Occipital lobe (tissue), 2 donors: Measurements from ENCODE around the gene DRP2. TPM values are rescaled to one million over a fixed set of nuclear protein-coding genes. Genes with fewer than 3 reads are reported as not detected.
"Not testable (repeated sequence)": the region's sequence is repeated elsewhere in the genome, so short reads cannot be mapped to it uniquely, and the experiment has no call there.

ENCODE experiments used
- DNase-seq: peaks from one replicate; lab custom pipeline; 2025; lab: John Stamatoyannopoulos, UW
- total RNA-seq: library from RNA; depleted of rRNA; stranded (reverse); fragments of >200 nt; gene quantifications from one replicate; pipeline ENCODE4 v1.2.3, GENCODE V29; 2014

The DRP2 gene, protein sequence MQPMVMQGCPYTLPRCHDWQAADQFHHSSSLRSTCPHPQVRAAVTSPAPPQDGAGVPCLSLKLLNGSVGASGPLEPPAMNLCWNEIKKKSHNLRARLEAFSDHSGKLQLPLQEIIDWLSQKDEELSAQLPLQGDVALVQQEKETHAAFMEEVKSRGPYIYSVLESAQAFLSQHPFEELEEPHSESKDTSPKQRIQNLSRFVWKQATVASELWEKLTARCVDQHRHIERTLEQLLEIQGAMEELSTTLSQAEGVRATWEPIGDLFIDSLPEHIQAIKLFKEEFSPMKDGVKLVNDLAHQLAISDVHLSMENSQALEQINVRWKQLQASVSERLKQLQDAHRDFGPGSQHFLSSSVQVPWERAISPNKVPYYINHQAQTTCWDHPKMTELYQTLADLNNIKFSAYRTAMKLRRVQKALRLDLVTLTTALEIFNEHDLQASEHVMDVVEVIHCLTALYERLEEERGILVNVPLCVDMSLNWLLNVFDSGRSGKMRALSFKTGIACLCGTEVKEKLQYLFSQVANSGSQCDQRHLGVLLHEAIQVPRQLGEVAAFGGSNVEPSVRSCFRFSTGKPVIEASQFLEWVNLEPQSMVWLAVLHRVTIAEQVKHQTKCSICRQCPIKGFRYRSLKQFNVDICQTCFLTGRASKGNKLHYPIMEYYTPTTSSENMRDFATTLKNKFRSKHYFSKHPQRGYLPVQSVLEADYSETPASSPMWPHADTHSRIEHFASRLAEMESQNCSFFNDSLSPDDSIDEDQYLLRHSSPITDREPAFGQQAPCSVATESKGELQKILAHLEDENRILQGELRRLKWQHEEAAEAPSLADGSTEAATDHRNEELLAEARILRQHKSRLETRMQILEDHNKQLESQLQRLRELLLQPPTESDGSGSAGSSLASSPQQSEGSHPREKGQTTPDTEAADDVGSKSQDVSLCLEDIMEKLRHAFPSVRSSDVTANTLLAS
- total RNA-seq, result 4.2 TPM

DNA sequence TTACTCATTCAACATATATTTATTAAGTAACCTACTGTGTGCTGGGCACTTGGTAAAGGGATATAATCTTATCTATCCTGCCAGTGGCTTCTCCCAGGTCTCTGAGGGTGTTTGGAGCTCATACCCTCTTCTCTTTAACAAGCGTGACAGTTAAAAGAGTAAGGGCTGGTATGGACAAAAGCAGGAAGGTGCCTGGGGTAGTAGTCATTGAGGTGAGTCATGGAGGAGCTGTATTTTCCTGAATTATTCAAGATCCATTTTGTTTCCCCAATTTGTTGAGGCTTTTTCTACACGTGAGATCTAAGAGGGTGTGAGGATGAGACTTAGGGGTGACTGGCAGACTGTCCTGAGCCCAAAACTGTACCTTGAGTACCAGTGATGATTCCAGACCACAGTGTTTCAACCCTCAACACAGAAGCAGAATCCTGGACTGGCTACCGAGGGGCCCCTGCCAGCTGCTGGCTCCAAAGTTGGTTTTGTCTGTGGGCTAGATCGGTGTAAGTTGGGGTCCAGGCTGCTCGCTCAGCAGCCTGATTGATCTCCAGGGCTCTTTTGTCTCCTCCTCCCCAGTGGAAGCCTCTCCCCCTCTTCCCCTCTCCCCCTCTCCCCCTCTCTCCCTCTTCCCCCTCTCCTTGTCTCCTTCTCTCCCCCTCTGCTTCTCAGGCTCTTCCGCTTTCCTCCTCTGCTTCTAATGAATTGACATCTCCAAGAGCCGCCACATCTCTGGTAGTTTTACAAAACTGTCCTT, at the start of gene DRP2:
Gene DRP2, plus strand, starts transcription at position 671 of the 748 bp plus-strand sequence. CDS start 11,862 bp downstream, outside the sequence.
- no peak for DNase-seq

DNA sequence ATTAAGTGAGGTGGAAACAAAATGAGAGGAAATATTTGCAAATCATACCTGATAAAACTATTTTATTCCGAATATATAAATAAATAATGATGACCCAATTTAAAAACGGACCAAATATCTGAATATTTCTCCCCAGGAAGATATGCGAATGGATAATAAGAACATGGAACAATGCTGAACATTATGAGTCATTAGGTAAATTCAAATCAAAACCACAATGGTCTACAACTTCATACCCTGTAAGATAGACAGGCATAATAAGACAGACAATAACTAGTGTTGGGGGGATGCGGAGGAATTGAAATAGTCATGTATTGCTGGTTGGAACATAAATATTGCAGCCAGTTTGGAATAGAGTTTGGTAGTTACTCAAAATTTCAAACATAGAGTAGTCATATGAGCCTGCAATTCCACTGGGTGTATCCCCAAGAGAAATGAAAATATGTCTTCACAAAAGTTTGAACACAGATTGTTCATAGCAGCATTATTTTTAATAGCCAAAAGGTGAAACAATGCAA, 47.6 kb upstream of the DRP2 start:
- DNase-seq, result no peak

DNA sequence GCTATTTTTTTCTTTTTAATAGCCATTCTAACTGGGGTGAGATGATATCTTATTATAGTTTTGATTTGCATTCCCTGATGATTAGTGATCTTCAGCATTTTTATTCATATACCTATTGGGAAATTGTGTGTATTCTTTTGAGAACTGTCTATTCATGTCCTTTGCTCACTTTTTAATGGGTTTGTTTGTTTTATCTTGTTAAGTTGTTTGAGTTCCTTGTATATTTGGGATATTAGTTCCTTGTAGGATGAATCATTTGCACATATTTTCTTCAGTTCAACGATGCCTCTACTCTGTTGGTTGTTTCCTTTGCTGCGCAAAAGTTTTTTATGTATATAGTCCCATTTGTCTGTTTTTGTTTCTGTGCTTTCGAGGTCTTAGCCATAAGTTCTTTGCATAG, 43.1 kb upstream of the DRP2 start:
- DNase-seq, result no peak

DNA sequence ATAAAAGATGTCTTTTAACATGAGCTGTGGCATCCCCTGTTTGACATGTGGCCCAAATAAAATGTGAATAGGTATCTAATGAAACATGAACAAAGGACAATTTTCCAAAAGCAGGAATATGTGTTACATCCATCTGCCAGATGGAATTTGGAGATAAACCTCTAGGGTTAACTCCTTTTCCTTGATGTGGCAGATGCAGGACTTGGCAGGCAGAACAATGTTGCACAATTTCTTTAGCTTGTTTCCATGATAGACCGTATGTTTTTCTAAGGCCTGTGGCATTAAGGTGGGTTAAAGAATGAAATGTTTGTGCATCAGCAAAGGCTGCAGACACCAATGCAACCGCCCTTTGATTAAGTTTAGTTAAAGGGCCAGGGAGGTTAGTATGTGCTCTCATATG, 34.7 kb upstream of the DRP2 start:
- not testable (repeated sequence) for DNase-seq

DNA sequence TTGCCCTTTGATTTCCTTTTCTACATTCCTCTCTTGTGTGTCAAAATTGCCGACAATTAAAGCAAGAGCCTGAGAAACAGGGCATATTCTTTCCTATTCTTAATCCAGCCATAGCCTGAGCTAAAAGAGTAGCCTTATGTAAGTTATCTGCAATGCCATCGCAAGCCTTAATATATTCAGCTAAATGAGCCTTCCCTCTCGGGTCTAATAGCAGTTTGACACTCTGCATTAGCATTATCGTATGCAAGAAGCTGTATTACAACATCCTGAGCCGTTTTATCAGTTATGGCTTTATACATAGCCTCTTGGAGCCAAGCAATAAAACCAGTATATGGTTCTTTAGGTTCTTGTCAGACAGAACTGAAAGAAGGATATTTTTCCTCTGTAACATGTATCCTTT, 31.6 kb upstream of the DRP2 start:
- DNase-seq, result not testable (repeated sequence)

DNA sequence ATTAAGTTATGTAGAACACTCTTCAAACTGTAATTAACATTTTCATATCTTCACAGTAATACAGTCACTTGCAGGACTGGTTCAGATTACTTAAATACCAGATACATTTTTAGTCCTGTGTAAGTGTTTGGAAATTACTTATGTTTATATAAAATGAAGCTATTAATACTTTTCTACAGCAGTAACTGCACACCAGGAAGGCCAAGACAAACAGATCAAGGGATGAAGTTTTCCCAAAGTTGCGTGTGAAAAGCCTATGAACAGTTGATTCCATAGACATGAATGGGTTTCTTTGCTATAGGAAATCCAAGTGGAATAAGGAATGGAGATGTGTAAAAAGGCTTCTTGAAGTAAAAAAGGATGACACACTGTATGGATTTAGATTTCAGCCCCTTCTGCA, 28.9 kb upstream of the DRP2 start:
- DNase-seq, result no peak

DNA sequence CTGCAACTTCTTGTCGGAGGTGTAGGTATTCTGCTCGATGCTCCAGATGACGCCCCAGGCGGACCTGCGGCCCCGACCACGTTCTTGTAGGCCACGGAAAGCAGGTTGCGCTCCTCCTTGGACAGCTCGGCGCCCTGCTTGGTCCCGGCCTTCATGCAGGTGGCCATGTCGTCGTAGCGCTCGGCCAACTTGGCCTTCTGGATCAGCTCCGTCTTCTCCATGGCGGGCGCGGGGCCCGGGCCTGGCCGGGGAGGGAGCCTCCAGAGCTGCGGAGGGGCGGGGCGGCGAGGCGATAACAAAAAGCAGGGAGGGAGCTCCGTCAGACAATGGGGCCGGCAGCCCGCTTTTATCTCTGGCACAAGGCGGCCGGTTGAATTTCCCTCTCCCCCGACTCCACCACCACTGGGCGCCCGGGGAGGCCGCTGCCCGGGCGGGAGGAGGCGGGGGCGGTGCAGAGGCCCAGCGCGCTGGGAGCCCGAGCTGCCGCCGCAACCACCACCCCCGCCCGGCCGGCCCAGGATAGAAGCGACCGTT, 28.3 kb upstream of the DRP2 start:
- peak; percentile 3 for DNase-seq

DNA sequence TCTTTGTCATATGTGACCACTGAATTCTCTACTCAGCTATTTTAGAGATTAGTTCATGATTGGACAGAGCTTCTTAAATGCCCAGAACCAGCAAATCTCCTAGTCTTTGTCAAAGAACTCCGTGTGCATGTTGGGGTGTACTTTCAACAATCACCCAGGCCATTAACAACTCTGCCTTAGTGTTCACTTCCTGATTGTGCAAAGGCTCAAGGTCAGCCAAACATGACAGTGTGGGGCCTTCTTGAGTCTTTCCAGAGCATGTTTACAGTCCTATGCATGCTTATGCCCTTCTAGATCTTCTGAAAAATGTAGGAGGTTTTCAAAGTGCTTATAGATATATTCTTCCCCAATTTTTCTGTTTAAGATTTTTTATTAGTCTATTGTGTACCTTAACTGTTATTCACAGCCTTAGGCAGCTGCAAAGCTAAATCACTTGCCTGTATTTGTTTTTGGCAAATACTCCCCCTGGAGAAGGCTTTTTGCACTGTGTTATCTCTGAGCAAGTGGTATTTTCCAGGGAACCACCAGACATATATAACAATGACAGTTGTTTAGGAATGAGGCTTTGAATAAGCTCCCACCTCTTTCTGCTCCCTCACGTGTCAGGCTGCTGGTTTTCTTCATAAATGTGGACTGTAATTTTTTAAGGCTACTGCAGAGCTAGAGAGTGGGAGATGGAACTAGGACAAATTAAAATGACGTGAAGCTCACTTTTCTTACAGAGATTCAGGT, 24.0 kb upstream of the DRP2 start:
- DNase-seq, result no peak

DNA sequence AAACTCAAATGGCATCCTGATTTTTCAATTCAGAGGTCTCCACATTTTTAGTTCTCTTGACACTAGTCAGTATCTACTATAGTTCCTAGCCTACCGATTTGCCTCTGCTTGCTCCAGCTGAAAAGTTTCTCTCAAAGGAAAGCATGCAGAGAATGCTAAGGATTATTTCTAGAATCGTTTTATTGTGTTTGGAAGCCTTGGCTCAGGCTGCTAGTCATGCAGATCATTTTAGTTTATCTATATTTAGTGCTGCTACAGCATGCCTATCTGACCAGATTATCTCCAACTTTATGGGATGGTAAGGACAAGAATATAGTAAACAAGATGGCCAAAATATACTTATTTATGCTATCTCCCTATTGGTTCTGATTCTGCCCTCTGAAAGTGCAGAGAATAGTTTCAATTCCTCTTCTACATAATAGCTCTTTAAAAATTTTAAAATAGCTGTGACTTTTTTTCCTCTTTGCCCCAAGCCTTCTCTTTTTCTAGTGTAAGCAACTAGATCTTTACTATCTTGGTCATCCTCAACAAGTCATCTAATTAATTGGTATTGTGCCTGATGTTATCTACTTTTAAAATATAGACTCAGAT, 15.7 kb upstream of the DRP2 start:
- no peak for DNase-seq

DNA sequence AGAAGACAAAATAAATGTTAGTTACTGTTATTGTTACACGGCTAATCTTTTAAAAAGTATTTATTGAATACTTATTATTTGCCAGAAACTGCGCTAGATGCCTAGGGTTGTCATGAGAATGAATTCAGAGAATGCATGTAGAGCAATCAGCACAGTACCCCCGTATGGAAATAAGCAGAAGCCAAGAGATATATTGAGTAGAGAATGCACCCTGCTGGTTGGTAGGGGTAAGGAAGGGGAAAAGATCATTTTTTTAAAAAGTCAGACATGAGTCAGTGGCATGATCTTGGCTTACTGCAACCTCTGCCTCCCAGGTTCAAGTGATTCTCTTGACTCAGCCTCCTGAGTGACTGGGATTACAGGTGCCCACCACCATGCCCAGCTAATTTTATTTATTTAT, 13.1 kb upstream of the DRP2 start:
- no peak for DNase-seq

DNA sequence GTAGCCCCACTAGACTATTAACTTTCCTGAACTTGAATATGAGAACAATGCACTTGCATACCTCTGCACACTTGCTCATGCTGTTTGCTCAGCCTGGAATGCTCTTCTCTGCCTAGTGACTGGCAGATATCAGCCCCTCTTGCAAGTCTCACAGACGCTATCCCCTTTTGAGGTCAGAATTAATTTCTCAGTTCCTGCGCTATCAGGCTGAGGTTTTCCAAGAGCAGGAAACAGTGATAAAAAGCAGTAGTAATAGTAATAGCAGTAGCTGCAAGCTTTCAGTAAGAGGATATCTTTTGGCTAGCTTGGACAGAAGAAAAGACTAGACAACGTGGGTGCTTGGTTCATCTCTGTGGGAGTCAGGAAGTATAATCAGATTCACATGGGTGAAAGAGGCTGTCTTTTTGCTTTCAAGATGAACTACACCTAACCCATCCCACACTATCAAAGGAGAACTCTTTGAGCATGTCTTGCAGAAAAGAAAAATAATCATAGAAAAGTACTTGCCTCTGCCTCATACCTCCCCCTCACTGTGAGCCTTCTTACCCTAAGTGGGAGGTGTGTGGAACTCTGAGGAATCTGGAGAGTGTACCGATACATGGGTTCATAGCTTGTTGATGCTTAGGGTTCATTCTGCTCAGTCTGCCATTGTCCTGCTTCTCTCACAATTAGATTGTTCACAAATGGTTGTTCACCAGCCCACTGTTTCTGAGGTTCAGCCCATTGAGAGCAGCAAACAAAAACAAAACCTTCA, 11.3 kb upstream of the DRP2 start:
- no peak for DNase-seq

DNA sequence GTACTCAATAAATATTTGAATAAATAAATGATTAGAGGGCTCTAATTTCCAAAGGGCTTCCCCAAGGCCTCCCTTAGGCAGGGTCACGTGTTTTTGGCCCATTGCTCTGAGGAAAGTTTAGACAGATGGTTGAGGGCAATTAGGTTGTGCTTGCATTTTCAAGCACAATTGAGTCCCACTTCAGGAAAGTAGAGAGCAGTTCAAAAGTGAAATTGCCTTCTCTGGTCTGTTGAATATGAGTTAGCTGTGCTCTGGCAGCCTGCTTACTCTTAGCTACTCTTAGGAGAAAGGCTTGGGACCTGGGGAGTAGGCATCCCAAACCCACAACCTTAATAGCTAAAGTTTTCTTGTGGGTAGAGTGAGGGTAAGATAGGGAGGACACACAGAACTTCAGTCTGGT, 9.0 kb upstream of the DRP2 start:
- DNase-seq, result no peak

DNA sequence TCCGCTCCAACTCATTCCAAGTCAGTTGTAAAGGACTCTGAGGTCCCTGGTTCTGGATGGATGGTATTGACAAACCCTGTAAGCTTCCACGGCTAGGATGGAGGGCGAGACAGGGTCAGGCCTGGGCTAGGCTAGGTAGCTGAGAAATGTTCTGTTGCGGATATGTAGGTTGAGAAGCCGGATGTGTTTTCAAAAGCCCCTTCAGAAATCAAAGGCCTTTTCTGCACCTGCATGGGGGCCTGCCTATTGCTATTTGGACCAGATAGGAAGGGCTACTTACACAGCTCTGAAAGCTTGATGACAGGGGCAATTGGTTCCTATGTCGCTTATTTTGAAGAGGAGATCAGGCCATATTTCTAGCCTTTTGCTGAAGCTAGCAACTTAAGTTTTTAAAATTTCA, 1.9 kb upstream of the DRP2 start:
- no peak for DNase-seq

DNA sequence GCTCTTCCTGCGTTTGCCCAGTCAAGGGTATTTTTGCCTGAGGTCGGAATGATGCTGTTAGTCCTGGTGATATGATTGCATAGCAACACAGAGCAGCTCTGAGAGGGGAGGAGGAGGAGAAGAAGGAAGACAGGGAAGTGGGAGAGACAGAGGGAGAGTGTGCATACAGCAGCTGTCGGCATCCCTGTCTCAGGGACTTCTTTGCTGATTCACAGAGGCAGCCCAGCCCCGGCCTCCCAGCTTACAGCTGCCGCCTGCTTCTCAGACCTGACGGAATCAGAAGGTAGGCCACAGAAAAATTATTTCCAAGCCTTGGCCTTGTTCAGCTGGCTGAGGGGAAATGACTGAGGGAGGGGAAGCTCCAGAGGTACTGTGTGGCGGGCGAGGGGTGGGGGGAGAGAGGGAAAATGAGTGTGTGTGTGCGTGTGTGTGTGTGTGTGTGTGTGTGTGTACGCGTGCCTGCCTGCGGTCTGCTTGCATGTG, 319 bp downstream of the DRP2 start:
- peak; percentile 20 for DNase-seq

DNA sequence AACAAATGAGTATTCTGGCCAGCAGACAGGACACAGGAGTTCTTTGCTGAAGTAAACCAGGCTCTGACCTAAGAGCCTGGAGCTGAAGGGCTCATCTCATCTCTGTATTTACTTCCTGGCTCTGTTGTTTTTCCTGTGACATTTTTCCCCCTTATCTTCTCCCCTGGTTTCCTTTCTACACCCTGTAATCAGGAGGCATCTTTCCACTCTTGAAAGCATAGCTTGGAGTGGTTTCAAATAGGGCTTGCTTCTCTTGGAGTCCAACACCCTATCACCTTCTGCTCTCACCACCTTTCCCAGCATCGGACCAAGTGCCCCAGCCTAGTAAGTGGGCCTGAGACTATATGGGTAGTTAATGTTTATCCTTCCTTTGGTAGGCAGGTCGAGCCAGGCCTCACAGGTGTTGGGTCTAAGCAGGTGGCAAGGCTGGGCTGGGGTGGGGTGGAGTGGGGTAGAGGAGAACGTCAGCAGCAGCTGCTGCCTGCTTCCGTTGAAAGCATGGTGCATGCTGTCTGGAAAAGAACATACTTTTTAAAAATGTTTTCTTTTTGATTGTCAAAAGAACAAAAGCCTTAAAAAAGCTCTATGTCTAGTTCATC, 1.2 kb downstream of the DRP2 start:
- DNase-seq, result no peak

DNA sequence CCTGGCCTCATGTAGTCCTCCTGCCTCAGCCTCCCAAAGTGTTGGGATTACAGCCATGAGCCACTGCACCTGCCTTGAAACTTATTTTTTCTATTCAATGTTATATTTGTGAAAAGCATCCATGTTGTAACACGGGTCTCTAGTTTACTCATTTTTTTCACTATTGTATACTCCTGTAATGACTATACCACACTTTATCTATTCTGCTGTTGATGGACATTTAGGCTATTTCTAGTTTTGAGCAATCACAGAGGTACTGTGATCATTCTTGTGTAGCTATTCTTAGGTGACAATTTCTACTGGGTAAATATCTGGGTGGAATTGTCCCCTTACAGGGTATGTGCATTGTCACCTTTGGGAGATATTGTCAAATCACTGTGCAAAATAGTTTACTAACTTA, 3.6 kb downstream of the DRP2 start:
- no peak for DNase-seq

DNA sequence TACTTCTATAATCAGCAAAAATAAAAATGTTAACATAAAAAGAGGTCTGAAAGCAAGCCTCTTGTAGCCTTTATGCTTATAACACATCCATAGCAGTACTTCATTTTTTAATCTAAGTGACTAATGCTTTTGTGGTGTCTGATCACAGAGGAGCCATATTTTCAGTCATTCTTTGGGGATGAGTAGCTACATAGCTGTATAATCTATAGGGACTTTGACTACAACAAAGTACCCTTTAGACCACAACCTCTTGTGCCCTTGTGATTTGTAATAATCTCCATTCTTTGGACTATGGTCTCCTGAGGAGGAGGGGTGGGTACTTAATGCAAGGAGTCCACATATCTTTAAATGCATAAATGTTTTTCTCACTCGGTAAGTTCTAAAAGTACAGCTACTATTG, 9.6 kb downstream of the DRP2 start:
- DNase-seq, result no peak

DNA sequence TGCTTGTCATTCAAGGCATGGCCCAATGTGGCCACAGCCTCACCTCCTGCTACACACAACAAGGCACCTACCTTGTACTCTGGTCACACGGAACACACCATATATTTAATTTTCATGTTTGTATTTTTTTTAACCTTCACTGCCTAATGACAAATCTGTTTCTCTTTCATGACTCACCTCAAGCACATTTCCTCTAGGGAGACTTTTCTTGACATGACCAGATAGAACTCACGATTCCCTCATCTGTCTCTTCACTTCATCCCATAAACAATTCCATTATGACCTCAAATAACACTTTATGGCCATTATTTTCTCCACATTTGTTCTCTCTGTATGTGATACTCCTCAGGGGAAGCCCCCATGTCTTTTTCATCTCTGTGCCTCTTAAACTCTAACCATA, 11.1 kb downstream of the DRP2 start:
- DNase-seq, result no peak

DNA sequence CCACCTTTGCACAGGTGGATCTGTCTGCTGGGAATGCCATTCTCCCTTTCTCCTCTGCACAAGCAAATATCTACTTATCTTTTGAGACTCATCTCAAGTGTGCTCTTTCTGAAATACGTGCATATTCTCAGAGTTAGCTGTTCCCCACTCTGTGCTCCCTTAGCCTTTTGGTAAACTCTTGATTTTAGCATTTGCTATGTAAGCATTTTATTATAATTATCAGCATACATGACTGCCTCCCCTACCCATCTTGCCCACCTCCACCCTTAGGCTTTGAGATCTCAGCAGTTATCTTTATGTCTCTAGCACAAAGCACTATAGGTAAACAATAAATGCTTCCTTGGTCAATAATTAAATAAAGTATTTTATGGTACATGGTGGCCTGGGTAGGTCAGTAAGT, 11.5 kb downstream of the DRP2 start:
- DNase-seq, result no peak
